Type B pancreatic cell (in vitro differentiated cells): Measurements from ENCODE around the gene PRMT3. TPM values are rescaled to one million over a fixed set of nuclear protein-coding genes. Genes with fewer than 3 reads are reported as not detected.

Source experiments
- DNase-seq: peaks from one replicate; pipeline ENCODE4 v3.0.0; 2021; ENCODE audit warnings: mixed read lengths; ENCODE audit not compliant: unreplicated experiment; ENCODE audit errors: extremely low spot score
- H3K27ac Mint-ChIP-seq: 2 replicates; pipeline ENCODE4 v1.8.0; 2021; ENCODE audit warnings: mild to moderate bottlenecking, mixed read lengths
- H3K27me3 Mint-ChIP-seq: 2 replicates; pipeline ENCODE4 v1.8.0; 2021; ENCODE audit warnings: mixed read lengths
- H3K36me3 Mint-ChIP-seq: 2 replicates; pipeline ENCODE4 v1.8.0; 2021; ENCODE audit warnings: mixed read lengths
- H3K4me1 Mint-ChIP-seq: one replicate; pipeline ENCODE4 v1.8.0; 2021; ENCODE audit warnings: mixed read lengths; ENCODE audit not compliant: unreplicated experiment
- H3K4me3 Mint-ChIP-seq: 2 replicates; pipeline ENCODE4 v1.8.0; 2021; ENCODE audit warnings: mild to moderate bottlenecking, mixed read lengths
- H3K9me3 Mint-ChIP-seq: 2 replicates; pipeline ENCODE4 v1.8.0; 2021; ENCODE audit warnings: mixed read lengths
- CTCF ChIP-seq: fragments of 200-600 bp; sonication (generic); conservative IDR thresholded peaks from 2 replicates; pipeline ENCODE4 v1.5.0; 2021; ENCODE audit warnings: antibody characterized with exemption, mild to moderate bottlenecking
- total RNA-seq: library from RNA; stranded (reverse); gene quantifications from 2 replicates; pipeline ENCODE4 v1.2.1, GENCODE V29; 2021; ENCODE audit warnings: low replicate concordance

PRMT3 gene
- total RNA-seq, 1 donor from 2014 or later = 15.4 TPM

DNA sequence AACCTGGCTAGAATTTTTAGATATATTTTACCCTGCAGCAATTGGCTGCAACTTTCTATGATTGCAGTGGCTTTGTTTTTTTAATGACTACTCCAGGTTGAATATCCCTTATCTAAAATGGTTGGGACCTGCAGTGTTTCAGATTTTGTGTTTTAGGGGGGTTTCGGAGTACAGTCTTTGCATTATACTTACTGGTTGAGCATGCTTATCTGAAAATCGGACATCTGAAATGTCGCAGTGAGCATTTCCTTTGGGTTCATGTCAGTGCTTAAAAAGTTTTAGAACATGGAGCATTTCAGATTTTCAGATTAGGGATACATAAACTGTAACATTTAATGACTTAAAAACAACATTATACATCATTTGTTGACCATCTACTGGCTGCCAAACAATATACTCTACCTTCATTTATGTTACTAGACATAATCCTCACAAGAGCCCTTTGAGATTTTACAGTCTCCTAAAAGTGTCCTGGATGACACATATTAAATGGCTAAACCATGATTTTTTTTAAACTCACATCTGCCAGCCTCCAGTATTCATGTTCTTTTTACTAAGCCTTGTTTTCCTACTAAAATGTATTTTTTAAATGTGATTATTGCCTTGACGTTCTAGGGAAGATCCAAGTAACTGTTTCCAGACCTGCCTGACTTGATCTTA, 66.3 kb downstream of the PRMT3 start:
- H3K4me1 Mint-ChIP-seq = no peaks in the 10 kb centered on the region
- H3K9me3 Mint-ChIP-seq = no peaks in the 10 kb centered on the region
- no peak for TF ChIP-seq CTCF
- DNase-seq = no peak
- no peaks in the 10 kb centered on the region for H3K27me3 Mint-ChIP-seq
- no peak overlapping the region for H3K27ac Mint-ChIP-seq
- peaks cover 10% of the 10 kb centered on the region for H3K36me3 Mint-ChIP-seq
- no peak overlapping the region for H3K4me3 Mint-ChIP-seq

DNA sequence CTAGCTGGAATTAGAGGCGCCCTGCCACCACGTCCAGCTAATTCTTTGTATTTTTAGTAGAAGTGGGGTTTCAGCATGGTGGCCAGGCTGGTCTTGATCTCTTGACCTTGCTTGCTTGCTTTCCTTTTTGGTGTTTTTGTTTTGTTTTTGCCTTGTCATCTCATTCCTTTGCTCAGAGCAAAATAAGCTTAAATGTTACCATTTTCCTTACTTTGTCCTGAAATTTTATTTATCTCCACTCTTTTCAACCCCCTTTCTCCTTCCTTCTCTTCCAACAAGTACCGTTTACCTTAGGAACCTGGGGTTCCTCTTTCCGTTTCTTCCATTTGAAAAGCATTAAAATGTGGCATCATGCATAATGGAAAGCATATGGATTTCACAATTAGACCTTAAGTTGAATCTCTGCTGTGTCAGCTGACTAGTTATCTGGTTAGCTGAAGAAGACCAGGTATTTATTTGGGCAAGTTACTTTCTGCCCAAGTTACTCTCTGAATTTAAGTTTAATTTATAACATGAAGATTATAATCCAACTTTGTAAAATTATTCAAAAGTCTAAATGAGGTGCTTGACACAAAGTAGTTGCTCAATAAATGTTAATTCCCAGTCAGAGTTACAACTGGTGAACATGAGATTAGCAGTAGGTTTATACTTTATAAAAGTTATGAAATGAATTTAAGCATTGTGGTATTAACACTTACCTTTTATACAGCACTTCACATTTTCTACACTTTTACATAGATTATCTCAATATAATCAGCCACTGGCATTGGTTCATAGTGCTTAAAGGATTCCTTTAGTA, 69.7 kb downstream of the PRMT3 start:
- no peak for DNase-seq
- Mint-ChIP-seq H3K27me3 (no peaks in the 10 kb centered on the region), H3K4me1 (no peaks in the 10 kb centered on the region), H3K4me3 (no peak overlapping the region), H3K9me3 (no peaks in the 10 kb centered on the region), H3K27ac (no peak overlapping the region), H3K36me3 (peaks cover 10% of the 10 kb centered on the region)
- no peak for TF ChIP-seq CTCF

GRCh38 chr11:20457934-20458680, 70.6 kb downstream of the PRMT3 start:
- Mint-ChIP-seq H3K36me3 (peaks cover 7% of the 10 kb centered on the region), H3K27ac (no peak overlapping the region), H3K4me1 (no peaks in the 10 kb centered on the region), H3K9me3 (no peaks in the 10 kb centered on the region), H3K4me3 (no peak overlapping the region), H3K27me3 (no peaks in the 10 kb centered on the region)
- DNase-seq = no peak
- TF ChIP-seq CTCF = no peak

- H3K9me3 Mint-ChIP-seq = no peaks in the 10 kb centered on the region
- no peak for DNase-seq
- H3K27me3 Mint-ChIP-seq = no peaks in the 10 kb centered on the region
- peaks cover 11% of the 10 kb centered on the region for H3K36me3 Mint-ChIP-seq
- H3K4me3 Mint-ChIP-seq = no peak overlapping the region
- H3K4me1 Mint-ChIP-seq = no peaks in the 10 kb centered on the region
- H3K27ac Mint-ChIP-seq = no peak overlapping the region
- no peak for TF ChIP-seq CTCF
Observed at GRCh38 chr11:20458905-20459632, 71.6 kb downstream of the PRMT3 start.

GRCh38 chr11:20459865-20460264, 72.3 kb downstream of the PRMT3 start:
- H3K4me3 Mint-ChIP-seq = no peak overlapping the region
- no peaks in the 10 kb centered on the region for H3K4me1 Mint-ChIP-seq
- no peaks in the 10 kb centered on the region for H3K9me3 Mint-ChIP-seq
- TF ChIP-seq CTCF = no peak
- no peak overlapping the region for H3K27ac Mint-ChIP-seq
- no peaks in the 10 kb centered on the region for H3K27me3 Mint-ChIP-seq
- peaks cover 11% of the 10 kb centered on the region for H3K36me3 Mint-ChIP-seq
- DNase-seq = no peak
